Astrocyte of the spinal cord (primary cell): ENCODE measurements around the gene C20orf144.

Experiments
- DNase-seq: peaks from one replicate; pipeline ENCODE4 v3.0.0; 2011; ENCODE audit warnings: low read depth, low spot score
- H3K4me3 ChIP-seq: 2 replicates; pipeline ENCODE4 v1.5.1; 2011; ENCODE audit warnings: low read depth, mild to moderate bottlenecking, low read length, moderate library complexity
- in situ Hi-C: cut with HindIII; loops from 2 replicates; pipeline ENCODE4 v1.10.0; 2017; ENCODE audit warnings: low sequenced_read_pairs
- TF ChIP-seq, protein P1 (sequence below): IDR thresholded peaks from 2 replicates; pipeline ENCODE4 v1.5.1; 2012; ENCODE audit warnings: low read depth, mild to moderate bottlenecking, low read length, inconsistent platforms

The C20orf144 gene

DNA sequence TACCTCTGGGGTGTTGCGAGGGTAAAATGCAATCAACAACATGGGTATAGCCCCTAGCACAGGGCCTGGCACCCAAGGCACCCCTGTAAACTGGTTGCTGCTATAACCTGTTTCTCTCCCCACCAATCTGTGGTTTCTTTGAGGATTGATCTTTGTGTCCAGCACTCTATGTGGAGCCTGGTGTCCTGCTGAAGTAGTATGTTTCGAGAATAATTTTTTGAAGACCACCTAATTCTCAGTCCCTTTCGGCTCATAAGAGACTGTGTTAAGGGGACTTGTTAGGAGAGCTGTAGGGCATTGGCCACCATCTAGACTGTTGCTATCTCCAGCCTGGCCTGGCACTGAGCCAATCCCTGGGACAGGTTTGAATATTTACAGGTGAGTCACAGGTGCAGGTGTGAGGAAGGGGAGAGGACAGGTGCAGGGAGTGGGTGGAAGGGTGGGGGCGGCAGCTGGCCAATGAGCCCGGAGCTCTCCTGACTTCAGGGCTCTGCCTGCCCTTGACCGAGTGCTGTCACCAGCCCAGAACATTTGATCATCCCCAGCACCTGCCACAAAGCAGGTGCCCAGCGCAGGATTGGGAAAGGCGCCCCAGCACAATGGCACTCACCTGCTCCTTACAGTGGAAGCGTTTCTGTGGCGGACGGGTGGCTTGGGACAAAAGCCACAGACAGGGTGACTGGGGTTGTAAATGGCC lies 8.1 kb upstream of the C20orf144 start:
- no peak overlapping the region for H3K4me3 ChIP-seq
- no peak for DNase-seq
- TF ChIP-seq, protein P1, sequence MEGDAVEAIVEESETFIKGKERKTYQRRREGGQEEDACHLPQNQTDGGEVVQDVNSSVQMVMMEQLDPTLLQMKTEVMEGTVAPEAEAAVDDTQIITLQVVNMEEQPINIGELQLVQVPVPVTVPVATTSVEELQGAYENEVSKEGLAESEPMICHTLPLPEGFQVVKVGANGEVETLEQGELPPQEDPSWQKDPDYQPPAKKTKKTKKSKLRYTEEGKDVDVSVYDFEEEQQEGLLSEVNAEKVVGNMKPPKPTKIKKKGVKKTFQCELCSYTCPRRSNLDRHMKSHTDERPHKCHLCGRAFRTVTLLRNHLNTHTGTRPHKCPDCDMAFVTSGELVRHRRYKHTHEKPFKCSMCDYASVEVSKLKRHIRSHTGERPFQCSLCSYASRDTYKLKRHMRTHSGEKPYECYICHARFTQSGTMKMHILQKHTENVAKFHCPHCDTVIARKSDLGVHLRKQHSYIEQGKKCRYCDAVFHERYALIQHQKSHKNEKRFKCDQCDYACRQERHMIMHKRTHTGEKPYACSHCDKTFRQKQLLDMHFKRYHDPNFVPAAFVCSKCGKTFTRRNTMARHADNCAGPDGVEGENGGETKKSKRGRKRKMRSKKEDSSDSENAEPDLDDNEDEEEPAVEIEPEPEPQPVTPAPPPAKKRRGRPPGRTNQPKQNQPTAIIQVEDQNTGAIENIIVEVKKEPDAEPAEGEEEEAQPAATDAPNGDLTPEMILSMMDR: no peak
- in situ Hi-C loops: no loop called here

DNA sequence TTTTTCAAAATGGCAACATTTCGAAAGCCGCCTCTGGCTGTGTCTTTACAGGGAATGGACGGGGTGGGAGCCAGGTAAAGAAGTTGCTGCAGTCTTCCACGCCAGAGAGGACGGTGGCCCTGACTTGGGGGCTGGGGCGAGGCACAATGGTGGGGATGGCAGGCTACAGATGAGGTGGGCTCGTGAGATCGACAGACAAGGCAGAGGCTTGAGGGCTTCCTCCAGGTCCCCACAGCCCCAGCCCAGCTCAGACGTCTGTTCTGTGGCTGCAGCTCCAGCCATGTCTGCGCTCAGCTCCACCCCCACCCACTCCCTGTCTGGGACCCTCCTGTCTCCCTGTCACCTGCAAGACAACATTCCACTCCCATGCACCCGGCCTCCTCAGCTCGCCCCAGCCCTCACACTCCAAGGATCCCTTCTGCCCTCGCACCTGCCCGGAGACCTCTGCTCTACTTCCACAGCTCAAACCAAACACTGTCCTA lies 7.4 kb upstream of the C20orf144 start:
- in situ Hi-C loops: no loop called here
- no peak for DNase-seq
- H3K4me3 ChIP-seq: no peak overlapping the region
- TF ChIP-seq, protein P1: no peak

DNA sequence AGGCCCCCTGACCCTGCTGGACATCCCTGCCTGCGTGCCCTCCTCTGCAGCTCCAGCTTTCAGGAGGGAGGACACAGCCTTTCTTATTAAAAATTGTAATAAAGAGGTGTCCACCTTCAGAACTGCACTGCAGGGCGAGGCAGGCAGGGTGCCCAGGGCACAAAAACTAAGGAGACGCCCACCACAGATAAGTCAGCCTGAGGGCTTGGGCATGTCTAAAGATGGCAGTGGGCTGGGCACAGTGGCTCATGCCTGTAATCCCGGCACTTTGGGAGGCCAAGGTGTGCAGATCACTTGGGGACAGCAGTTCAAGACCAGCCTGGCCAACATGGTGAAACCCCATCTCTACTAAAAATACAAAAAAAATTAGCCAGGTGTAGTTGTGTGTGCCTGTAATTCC lies 7.0 kb upstream of the C20orf144 start:
- no peak for DNase-seq
- in situ Hi-C loops: no loop called here
- no peak overlapping the region for H3K4me3 ChIP-seq
- TF ChIP-seq, protein P1: no peak

DNA sequence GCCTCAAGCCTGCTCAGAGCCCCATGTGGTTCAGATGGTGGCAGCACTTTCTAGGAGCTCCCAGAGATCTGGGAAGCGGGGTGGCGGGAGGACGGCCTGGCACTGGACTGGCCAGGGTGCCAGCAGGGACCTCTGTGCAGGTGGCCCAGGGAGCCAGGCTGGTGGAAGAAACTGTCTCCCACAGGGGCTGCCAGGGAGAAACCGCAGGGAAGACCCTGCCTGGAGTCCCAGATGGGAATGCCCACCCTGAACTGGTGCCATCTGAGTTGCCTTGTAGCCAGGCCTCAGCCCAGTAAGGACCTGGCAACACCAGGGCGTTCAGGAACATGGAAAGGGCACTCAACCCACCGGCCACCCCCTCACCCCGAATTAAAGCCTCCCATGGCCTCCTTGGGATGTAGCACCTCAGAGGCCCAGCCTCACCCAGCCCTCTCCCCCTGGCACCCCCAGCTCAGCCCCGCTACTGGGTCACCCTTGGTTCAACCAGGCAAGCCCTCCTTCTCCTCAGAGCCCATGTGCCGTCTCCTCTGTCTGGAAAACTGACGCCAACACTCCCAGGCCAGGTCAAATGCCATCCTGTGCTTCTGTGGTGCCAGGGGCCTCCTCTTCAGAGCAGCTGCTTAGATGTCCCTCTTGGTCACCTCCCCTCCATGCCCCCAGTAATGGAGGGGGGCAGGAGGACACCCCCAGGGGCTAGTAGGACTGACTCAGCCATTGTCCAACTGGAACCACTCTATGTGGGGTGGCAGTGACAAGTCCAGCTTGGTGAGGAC lies 5.9 kb upstream of the C20orf144 start:
- no peak overlapping the region for H3K4me3 ChIP-seq
- TF ChIP-seq, protein P1: no peak
- DNase-seq: no peak
- in situ Hi-C loops: no loop called here

DNA sequence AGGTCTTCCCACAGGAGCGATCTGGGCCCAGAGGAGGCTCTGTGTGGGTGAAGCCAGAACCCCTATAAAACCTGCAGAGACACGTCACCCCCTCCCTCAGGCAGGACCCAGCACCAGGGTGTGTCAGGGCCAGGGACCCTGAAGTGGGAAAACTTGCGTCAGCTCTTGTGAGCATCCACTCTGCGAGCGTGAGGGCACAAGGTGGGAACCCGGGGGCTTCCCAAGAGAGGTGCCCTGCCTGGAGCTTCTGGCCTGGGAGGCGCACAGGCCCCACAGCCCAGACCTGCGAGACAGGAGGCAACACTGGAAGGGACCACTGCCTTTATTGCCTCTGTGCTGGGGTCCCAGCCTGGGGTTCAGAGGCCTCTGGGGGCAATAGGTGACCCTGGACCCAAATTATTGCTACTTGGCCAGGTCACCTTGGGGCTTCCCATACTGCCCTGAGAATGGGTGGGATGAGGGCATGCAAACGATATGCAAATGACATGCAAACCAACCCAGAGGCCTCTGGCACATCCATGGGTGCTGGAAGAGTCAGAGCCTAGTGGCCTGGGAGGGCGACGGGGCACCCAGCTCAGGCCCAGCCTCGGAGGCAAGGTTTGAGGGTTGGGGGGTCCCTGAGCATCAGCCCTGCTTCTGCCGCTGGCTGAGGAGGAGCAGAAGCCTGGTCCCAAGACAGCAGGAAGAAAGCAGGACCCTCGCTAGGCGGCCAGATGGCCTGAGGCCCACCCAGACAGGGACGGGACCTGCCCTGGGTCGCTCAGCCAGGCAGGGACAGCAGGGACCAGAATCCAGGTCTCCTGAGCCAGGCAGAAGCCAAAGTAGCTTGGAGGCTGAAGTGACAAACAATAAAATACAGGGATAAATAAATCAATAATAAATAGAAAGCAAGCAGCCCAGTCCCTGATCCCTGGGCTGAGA lies 5.1 kb upstream of the C20orf144 start:
- no peak for DNase-seq
- no peak overlapping the region for H3K4me3 ChIP-seq
- in situ Hi-C loops: no loop called here
- TF ChIP-seq, protein P1: no peak

DNA sequence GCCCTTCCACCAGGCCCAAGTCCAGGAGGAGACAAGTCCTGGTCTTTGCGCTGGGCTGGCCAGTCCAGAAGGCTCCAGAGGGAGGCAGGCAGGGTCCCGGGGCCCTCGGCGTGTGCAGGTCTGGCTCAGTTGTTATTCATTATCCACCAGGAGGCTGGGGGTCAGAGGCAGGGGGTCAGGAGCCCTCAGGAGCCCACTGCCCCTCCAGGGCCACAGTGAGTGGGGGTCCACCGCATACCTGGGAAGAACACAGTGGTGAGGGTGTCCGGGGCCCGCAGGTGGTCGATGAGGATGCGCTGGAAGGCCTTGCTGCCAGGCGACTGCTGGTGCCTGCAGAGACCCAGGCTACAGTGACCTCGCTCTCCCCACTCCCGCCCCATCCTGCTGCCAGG lies 4.4 kb upstream of the C20orf144 start:
- in situ Hi-C loops: no loop called here
- no peak for DNase-seq
- TF ChIP-seq, protein P1: no peak
- H3K4me3 ChIP-seq: no peak overlapping the region
